Calu3 (cell line): ENCODE data around the gene SOSTDC1. TPM values are rescaled to one million over a fixed set of nuclear protein-coding genes. Genes with fewer than 3 reads are reported as not detected.

Experiments used
- BruUV-seq: library from RNA; stranded (reverse); fragments of 400-500 nt; replicated peaks from 2 replicates; lab custom pipeline; 2021; lab: Mats Ljungman, UMichigan
- CTCF ChIA-PET: fragments of 300-600 bp; sonication (Branson Sonifier 250); formaldehyde crosslinking; loops from one replicate; lab custom pipeline; 2022; ENCODE audit warnings: antibody characterized with exemption; lab: Charles Lee
- DNase-seq: peaks from one replicate; pipeline ENCODE4 v3.0.0; 2022
- H3K27ac Mint-ChIP-seq: one replicate; pipeline ENCODE4 v1.8.0; 2022; ENCODE audit warnings: mixed read lengths; ENCODE audit not compliant: unreplicated experiment
- H3K27me3 Mint-ChIP-seq: one replicate; pipeline ENCODE4 v1.8.0; 2022; ENCODE audit warnings: mixed read lengths; ENCODE audit not compliant: unreplicated experiment
- H3K36me3 Mint-ChIP-seq: one replicate; pipeline ENCODE4 v1.8.0; 2022; ENCODE audit warnings: mild to moderate bottlenecking, moderate library complexity, mixed read lengths; ENCODE audit not compliant: insufficient read depth, unreplicated experiment
- H3K4me1 Mint-ChIP-seq: one replicate; pipeline ENCODE4 v1.8.0; 2022; ENCODE audit warnings: mild to moderate bottlenecking, low read depth, mixed read lengths; ENCODE audit not compliant: unreplicated experiment
- H3K4me3 Mint-ChIP-seq: one replicate; pipeline ENCODE4 v1.8.0; 2022; ENCODE audit warnings: mild to moderate bottlenecking, low read depth, moderate library complexity, mixed read lengths; ENCODE audit not compliant: unreplicated experiment
- H3K9me3 Mint-ChIP-seq: one replicate; pipeline ENCODE4 v1.8.0; 2022; ENCODE audit warnings: low read depth, mixed read lengths; ENCODE audit not compliant: unreplicated experiment
- CTCF ChIP-seq: fragments of 200-600 bp; IDR thresholded peaks from one replicate; pipeline ENCODE4 v1.8.0; 2022; ENCODE audit warnings: antibody characterized with exemption; ENCODE audit not compliant: unreplicated experiment
- intact Hi-C: fragments of 100-400 bp; cut with micrococcal nuclease; formaldehyde crosslinking; loops from one replicate; pipeline ENCODE4 v1.10.0; 2022; ENCODE audit not compliant: unreplicated experiment
- total RNA-seq: library from RNA; stranded (reverse); gene quantifications from 2 replicates; pipeline ENCODE4 v1.2.3, GENCODE V29; 2022

The SOSTDC1 gene
- total RNA-seq, 1 experiment from 2014 or later, result 13.9 TPM

- Mint-ChIP-seq H3K27ac (no peak overlapping the region), H3K36me3 (no peaks in the 10 kb centered on the region), H3K27me3 (no peaks in the 10 kb centered on the region), H3K4me1 (peaks cover 15% of the 10 kb centered on the region), H3K9me3 (no peaks in the 10 kb centered on the region), H3K4me3 (no peak overlapping the region)
- DNase-seq, result no peak
- BruUV-seq, result no TSS peak
- CTCF ChIA-PET, result no interaction called here
- TF ChIP-seq CTCF, result no peak
- intact Hi-C loops, result no loop called here
Measured at GRCh38 chr7:16479161-16479560, 13.6 kb upstream of the SOSTDC1 start.

GRCh38 chr7:16471933-16472332, 6.4 kb upstream of the SOSTDC1 start:
- intact Hi-C loops, result no loop called here
- no peaks in the 10 kb centered on the region for H3K9me3 Mint-ChIP-seq
- H3K27me3 Mint-ChIP-seq, result no peaks in the 10 kb centered on the region
- no peak for DNase-seq
- H3K4me3 Mint-ChIP-seq, result no peak overlapping the region
- BruUV-seq, result no TSS peak
- no peaks in the 10 kb centered on the region for H3K4me1 Mint-ChIP-seq
- no peaks in the 10 kb centered on the region for H3K36me3 Mint-ChIP-seq
- TF ChIP-seq CTCF, result no peak
- CTCF ChIA-PET, result interaction anchor here (0.6 kb wide), 1 partner anchor 154 kb away, joined by 5 read pairs; no protein-coding TSS in a partner anchor
- no peak overlapping the region for H3K27ac Mint-ChIP-seq

DNA sequence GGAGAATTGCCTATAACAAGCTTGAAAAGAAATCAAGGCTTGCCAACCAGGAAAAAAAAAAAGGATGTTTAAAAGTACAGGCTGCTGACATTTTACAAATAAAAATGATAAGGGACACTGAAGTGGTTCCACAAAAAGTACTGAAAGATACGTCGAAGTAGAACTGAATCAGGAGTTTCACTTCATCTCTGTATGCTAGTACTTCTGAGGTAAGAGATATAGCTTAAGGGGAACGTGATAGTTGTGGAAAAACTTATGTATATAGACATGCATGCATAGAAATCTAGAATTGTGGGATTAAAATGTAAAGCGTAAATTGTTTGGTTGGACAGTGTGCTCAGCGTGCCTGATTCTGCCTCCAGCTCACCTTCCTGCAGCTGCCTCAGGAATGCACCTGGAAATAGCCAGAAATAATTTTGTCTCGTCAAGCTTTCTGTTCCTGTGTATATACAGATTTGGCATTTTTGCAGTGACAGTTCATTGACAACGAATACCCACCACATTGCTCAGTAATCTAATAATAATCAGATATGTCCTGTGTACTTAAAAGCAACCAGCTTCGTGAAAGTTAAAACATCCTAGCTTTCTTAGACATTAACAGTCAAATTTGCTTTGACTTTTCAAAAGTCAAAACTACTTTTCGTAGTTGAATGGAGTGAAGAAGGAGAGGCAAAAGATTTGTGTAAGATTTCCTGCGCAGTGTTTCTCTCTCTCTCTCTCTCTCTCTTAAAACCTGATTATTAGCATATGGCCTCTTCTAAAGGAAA, 1.4 kb downstream of the SOSTDC1 start:
- CTCF ChIA-PET, result interaction anchor here (0.5 to 2.3 kb wide), 8 partner anchors 14 to 126 kb away, joined by 3 to 12 read pairs (median 3); partner anchors contain the start of gene CRPPA
- intact Hi-C loops, result no loop called here
- peak overlapping the region; percentile 55 for H3K4me3 Mint-ChIP-seq
- TF ChIP-seq CTCF, result no peak
- no TSS peak for BruUV-seq
- no peak for DNase-seq
- no peaks in the 10 kb centered on the region for H3K9me3 Mint-ChIP-seq
- peaks cover 25% of the 10 kb centered on the region for H3K4me1 Mint-ChIP-seq
- H3K36me3 Mint-ChIP-seq, result no peaks in the 10 kb centered on the region
- no peaks in the 10 kb centered on the region for H3K27me3 Mint-ChIP-seq
- peak overlapping the region; percentile 9 for H3K27ac Mint-ChIP-seq

- peak overlapping the region; percentile 9 for H3K27ac Mint-ChIP-seq
- no peak for TF ChIP-seq CTCF
- no peak for DNase-seq
- H3K9me3 Mint-ChIP-seq, result no peaks in the 10 kb centered on the region
- peak overlapping the region; percentile 55 for H3K4me3 Mint-ChIP-seq
- no TSS peak for BruUV-seq
- no peaks in the 10 kb centered on the region for H3K36me3 Mint-ChIP-seq
- no peaks in the 10 kb centered on the region for H3K27me3 Mint-ChIP-seq
- CTCF ChIA-PET, result interaction anchor here (0.5 to 1.4 kb wide), 6 partner anchors 21 to 126 kb away, joined by 3 read pairs; no protein-coding TSS in a partner anchor
- peaks cover 25% of the 10 kb centered on the region for H3K4me1 Mint-ChIP-seq
- intact Hi-C loops, result no loop called here
Measured at GRCh38 chr7:16463520-16463919, 2.0 kb downstream of the SOSTDC1 start.
